Measurements from ENCODE around the gene IGSF6.

- no peak for TF ChIP-seq CCDC6 (CRISPR knock-in tag; IDR thresholded peaks at IDR 0.05)
- TF ChIP-seq, protein P1, sequence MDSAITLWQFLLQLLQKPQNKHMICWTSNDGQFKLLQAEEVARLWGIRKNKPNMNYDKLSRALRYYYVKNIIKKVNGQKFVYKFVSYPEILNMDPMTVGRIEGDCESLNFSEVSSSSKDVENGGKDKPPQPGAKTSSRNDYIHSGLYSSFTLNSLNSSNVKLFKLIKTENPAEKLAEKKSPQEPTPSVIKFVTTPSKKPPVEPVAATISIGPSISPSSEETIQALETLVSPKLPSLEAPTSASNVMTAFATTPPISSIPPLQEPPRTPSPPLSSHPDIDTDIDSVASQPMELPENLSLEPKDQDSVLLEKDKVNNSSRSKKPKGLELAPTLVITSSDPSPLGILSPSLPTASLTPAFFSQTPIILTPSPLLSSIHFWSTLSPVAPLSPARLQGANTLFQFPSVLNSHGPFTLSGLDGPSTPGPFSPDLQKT (CRISPR knock-in tag; IDR thresholded peaks at IDR 0.05; ENCODE audit: borderline replicate concordance): no peak
- no peak for TF ChIP-seq ZNF83 (CRISPR knock-in tag; IDR thresholded peaks at IDR 0.05; ENCODE audit: borderline replicate concordance)
- TF ChIP-seq, protein P2, sequence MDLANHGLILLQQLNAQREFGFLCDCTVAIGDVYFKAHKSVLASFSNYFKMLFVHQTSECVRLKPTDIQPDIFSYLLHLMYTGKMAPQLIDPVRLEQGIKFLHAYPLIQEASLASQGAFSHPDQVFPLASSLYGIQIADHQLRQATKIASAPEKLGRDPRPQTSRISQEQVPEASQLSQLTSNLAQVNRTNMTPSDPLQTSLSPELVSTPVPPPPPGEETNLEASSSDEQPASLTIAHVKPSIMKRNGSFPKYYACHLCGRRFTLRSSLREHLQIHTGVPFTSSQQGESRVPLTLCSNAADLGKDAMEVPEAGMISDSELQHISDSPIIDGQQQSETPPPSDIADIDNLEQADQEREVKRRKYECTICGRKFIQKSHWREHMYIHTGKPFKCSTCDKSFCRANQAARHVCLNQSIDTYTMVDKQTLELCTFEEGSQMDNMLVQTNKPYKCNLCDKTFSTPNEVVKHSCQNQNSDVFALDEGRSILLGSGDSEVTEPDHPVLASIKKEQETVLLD (CRISPR knock-in tag; IDR thresholded peaks at IDR 0.05; ENCODE audit: low read depth): no peak
Observed at GRCh38 chr16:21683184-21683583, 30.8 kb upstream of the IGSF6 start.
